Melanocyte of skin (primary cell): ENCODE results near the gene DAPP1. TPM values are rescaled to one million over a fixed set of nuclear protein-coding genes. Genes with fewer than 3 reads are reported as not detected.

Source experiments
- total RNA-seq, 2 donors: library from RNA; depleted of rRNA; stranded (reverse); fragments of >200 nt; gene quantifications; 2 replicates each; pipeline ENCODE4 v1.2.3, GENCODE V29; 2012

DAPP1 gene
- total RNA-seq, result not detected

GRCh38 chr4:99816545-99817308, at the start of gene DAPP1:
TSS of gene DAPP1 (plus strand) at chr4:99816827. CDS start at chr4:99816914, 87 bp downstream.

GRCh38 chr4:99894161-99894997, 77.8 kb downstream of the DAPP1 start, which contains the start of gene LAMTOR3:
TSS of gene LAMTOR3 (minus strand) at chr4:99894427. CDS start at chr4:99893963, 464 bp downstream.

Other genes starting within 250 kb of the DAPP1 start
- 1 to 10 TPM in 1 of 2 donors, under 1 TPM in 1; under 0.01 to 1.4 TPM for gene MTTP, start 242.0 kb upstream of the DAPP1 start, total RNA-seq
- gene C4orf54, start 159.0 kb upstream of the DAPP1 start, total RNA-seq, result 1 to 10 TPM in 1 of 2 donors, under 1 TPM in 1; 0.67 to 1.4 TPM
- gene LAMTOR3, start 77.6 kb downstream of the DAPP1 start, total RNA-seq, result 10 to 100 TPM; 45.3 to 45.4 TPM
- 10 to 100 TPM; 34.1 to 47.6 TPM for gene DNAJB14, start 129.8 kb downstream of the DAPP1 start, total RNA-seq
- 1,000 to 10,000 TPM in 1 of 2 donors, 100 to 1,000 TPM in 1; 472 to 1,577 TPM for gene H2AZ1, start 133.4 kb downstream of the DAPP1 start, total RNA-seq